ENCODE measurements around the gene TNFRSF18.
"Not testable (repeated sequence)": the region's sequence is repeated elsewhere in the genome, so short reads cannot be mapped to it uniquely, and the experiment has no call there.

Gene TNFRSF18

GRCh38 chr1:1206376-1206965, at the start of gene TNFRSF18:
Gene TNFRSF18 (minus strand): TSS chr1:1206592. CDS start chr1:1206571, 21 bp downstream.
- no peak for DNase-seq

- DNase-seq, result no peak
Measured at GRCh38 chr1:1255611-1256010, 49.2 kb upstream of the TNFRSF18 start.

- DNase-seq, result no peak
Measured at GRCh38 chr1:1255078-1255477, 48.7 kb upstream of the TNFRSF18 start.

- DNase-seq, result no peak
Measured at GRCh38 chr1:1254667-1254998, 48.2 kb upstream of the TNFRSF18 start.

GRCh38 chr1:1253972-1254666, 47.7 kb upstream of the TNFRSF18 start:
- DNase-seq, result no peak

- DNase-seq, result no peak
Measured at GRCh38 chr1:1253314-1253713, 46.9 kb upstream of the TNFRSF18 start.

- peak in 2 of 4 experiments; percentile 25 to 29 for DNase-seq
Measured at GRCh38 chr1:1250786-1251284, 44.4 kb upstream of the TNFRSF18 start.

- DNase-seq, result not testable (repeated sequence)
Measured at GRCh38 chr1:1248009-1248913, 41.9 kb upstream of the TNFRSF18 start.

GRCh38 chr1:1247341-1247913, 41.0 kb upstream of the TNFRSF18 start:
- DNase-seq, result no peak

- DNase-seq, result no peak
Measured at GRCh38 chr1:1246577-1247340, 40.4 kb upstream of the TNFRSF18 start, which contains the start of gene C1QTNF12. Gene C1QTNF12 (minus strand): TSS chr1:1246722. CDS start chr1:1246690, 32 bp downstream.

- DNase-seq, result no peak
Measured at GRCh38 chr1:1245817-1246576, 39.6 kb upstream of the TNFRSF18 start.

- no peak for DNase-seq
Measured at GRCh38 chr1:1245178-1245816, 38.9 kb upstream of the TNFRSF18 start.

- no peak for DNase-seq
Measured at GRCh38 chr1:1244192-1244811, 37.9 kb upstream of the TNFRSF18 start.

- no peak for DNase-seq
Measured at GRCh38 chr1:1243807-1244191, 37.4 kb upstream of the TNFRSF18 start.

- DNase-seq, result no peak
Measured at GRCh38 chr1:1243266-1243660, 36.9 kb upstream of the TNFRSF18 start.

- no peak for DNase-seq
Measured at GRCh38 chr1:1242461-1243265, 36.3 kb upstream of the TNFRSF18 start.

GRCh38 chr1:1241588-1242219, 35.3 kb upstream of the TNFRSF18 start:
- no peak for DNase-seq

GRCh38 chr1:1240822-1241587, 34.6 kb upstream of the TNFRSF18 start:
- DNase-seq, result no peak

Measured in activated CD4-positive, CD25-positive, alpha-beta regulatory T cell (primary cell).